Endothelial cell of umbilical vein (primary cell): ENCODE data around the gene KYAT1. TPM values are rescaled to one million over a fixed set of nuclear protein-coding genes. Genes with fewer than 3 reads are reported as not detected.

ENCODE experiments used
- BruUV-seq: library from RNA; stranded (reverse); fragments of 400-500 nt; replicated peaks from 2 replicates; lab custom pipeline; 2021; lab: Mats Ljungman, UMichigan
- CTCF ChIA-PET: fragments of 300-600, 350-600 bp; sonication (Branson Sonifier 250); formaldehyde crosslinking; loops from one replicate; lab custom pipeline; 2021; ENCODE audit warnings: antibody characterized with exemption, inconsistent platforms; lab: Charles Lee
- POLR2A ChIA-PET: fragments of 300-600, 350-600 bp; sonication (Branson Sonifier 250); formaldehyde crosslinking; loops from one replicate; lab custom pipeline; 2021; ENCODE audit warnings: antibody characterized with exemption, inconsistent platforms; lab: Charles Lee
- DNase-seq: peaks from one replicate; pipeline ENCODE4 v3.0.0-alpha.2; 2011; ENCODE audit warnings: low read depth, low spot score
- FAIRE-seq: peaks from 2 replicates; lab custom pipeline; 2011; peaks lifted over from hg19 to GRCh38; lab: Jason Lieb, UNC
- H2AFZ ChIP-seq: 2 replicates; pipeline ENCODE4 v1.6.0; 2012; ENCODE audit warnings: low read depth, low read length, control low read depth, inconsistent platforms
- H3K27ac ChIP-seq: 2 replicates; pipeline ENCODE4 v1.5.1; 2011; ENCODE audit warnings: low read depth, mild to moderate bottlenecking, control low read depth, low read length, moderate library complexity; ENCODE audit not compliant: insufficient read depth
- H3K27me3 ChIP-seq, 2 experiments: 2 replicates each; pipeline versions ENCODE4 v1.6.0 to v1.6.1; 2011; ENCODE audit warnings: low read length in 2 of 2, mixed read lengths in 1 of 2; ENCODE audit not compliant: control insufficient read depth in 2 of 2, insufficient read depth in 2 of 2
- H3K36me3 ChIP-seq, 2 experiments: 2 replicates in 1 of 2; 3 replicates in 1 of 2; pipeline ENCODE4 v1.5.1; 2011; ENCODE audit warnings: low read length in 2 of 2, mild to moderate bottlenecking in 1 of 2, moderate library complexity in 1 of 2; ENCODE audit not compliant: control insufficient read depth in 2 of 2, insufficient read depth in 2 of 2; ENCODE audit errors: extremely low read depth in 1 of 2
- H3K4me1 ChIP-seq: 3 replicates; pipeline ENCODE4 v1.5.1; 2011; ENCODE audit warnings: mild to moderate bottlenecking, low read length; ENCODE audit not compliant: control insufficient read depth, insufficient read depth; ENCODE audit errors: extremely low read depth
- H3K4me2 ChIP-seq: 2 replicates; pipeline ENCODE4 v1.6.1; 2011; ENCODE audit warnings: low read length, control low read depth, mixed read lengths; ENCODE audit not compliant: insufficient read depth
- H3K4me3 ChIP-seq, 3 experiments: fragments of 200-600 bp in 1 of 3; sonication (generic), shearing (Covaris generic) in 1 of 3; replicated peaks in 1 of 3; 2 replicates each; pipeline ENCODE4 v1.5.1; 2011 to 2016; ENCODE audit warnings: control low read depth in 3 of 3, low read length in 3 of 3, mild to moderate bottlenecking in 2 of 3, inconsistent platforms in 1 of 3, low read depth in 1 of 3, moderate library complexity in 1 of 3; ENCODE audit not compliant: insufficient read depth in 1 of 3
- H3K79me2 ChIP-seq: 2 replicates; pipeline ENCODE4 v1.6.0; 2012; ENCODE audit warnings: low read length, inconsistent platforms; ENCODE audit not compliant: control insufficient read depth, insufficient read depth
- H3K9ac ChIP-seq: replicated peaks from 2 replicates; pipeline ENCODE3; 2011; ENCODE audit warnings: low read length, control low read depth; ENCODE audit not compliant: insufficient read depth; ENCODE audit errors: extremely low read depth
- H3K9me1 ChIP-seq: replicated peaks from 3 replicates; pipeline ENCODE4 v1.6.0; 2011; ENCODE audit warnings: mild to moderate bottlenecking, low read length; ENCODE audit not compliant: control insufficient read depth, insufficient read depth; ENCODE audit errors: extremely low read depth
- H3K9me3 ChIP-seq: replicated peaks from 2 replicates; pipeline ENCODE4 v1.5.1; 2012; ENCODE audit warnings: low read length, inconsistent platforms; ENCODE audit not compliant: control insufficient read depth, insufficient read depth
- H4K20me1 ChIP-seq: replicated peaks from 2 replicates; pipeline ENCODE3; 2011; ENCODE audit warnings: mild to moderate bottlenecking, low read length; ENCODE audit not compliant: control insufficient read depth, insufficient read depth; ENCODE audit errors: extremely low read depth
- CTCF ChIP-seq, 2 donors: IDR thresholded peaks; 1 replicate in 1 of 2; 2 replicates in 1 of 2; pipeline ENCODE4 v1.5.1; 2011; ENCODE audit warnings: low read length in 2 of 2, mild to moderate bottlenecking in 2 of 2, moderate library complexity in 2 of 2, control low read depth in 1 of 2, inconsistent platforms in 1 of 2, low read depth in 1 of 2; ENCODE audit not compliant: insufficient read depth in 1 of 2; ENCODE audit errors: extremely low read depth in 1 of 2
- EZH2 ChIP-seq: IDR thresholded peaks from 2 replicates; pipeline ENCODE4 v1.6.1; 2012; ENCODE audit warnings: borderline replicate concordance, low read depth, mild to moderate bottlenecking, moderate library complexity, low read length, inconsistent platforms; ENCODE audit not compliant: severe bottlenecking
- GATA2 ChIP-seq: IDR thresholded peaks from 2 replicates; pipeline ENCODE4 v1.7.0; 2011; ENCODE audit warnings: low read depth, mild to moderate bottlenecking, moderate library complexity, mixed read lengths, low read length; ENCODE audit not compliant: insufficient read length, insufficient read depth
- JUN ChIP-seq: IDR thresholded peaks from 2 replicates; pipeline ENCODE4 v1.6.1; 2011; ENCODE audit warnings: borderline replicate concordance, low read depth; ENCODE audit not compliant: insufficient read length, insufficient read depth
- MAX ChIP-seq: IDR thresholded peaks from 2 replicates; pipeline ENCODE4 v1.6.1; 2011; ENCODE audit not compliant: insufficient read depth, insufficient read length
- POLR2A ChIP-seq: IDR thresholded peaks from 2 replicates; pipeline ENCODE4 v1.6.1; 2012; ENCODE audit warnings: low read depth, mild to moderate bottlenecking, control low read depth, low read length
- POLR2AphosphoS5 ChIP-seq: IDR thresholded peaks from 2 replicates; pipeline ENCODE4 v1.6.1; 2012; ENCODE audit warnings: low read depth, mild to moderate bottlenecking, control low read depth, low read length, moderate library complexity; ENCODE audit not compliant: insufficient read depth
- dilution Hi-C: fragments of 300-500 bp; cut with MboI; formaldehyde crosslinking; loops from one replicate; pipeline ENCODE4 v1.15.0; 2019; ENCODE audit warnings: low sequenced_read_pairs; ENCODE audit not compliant: extremely low pct_ligation_motif_present
- intact Hi-C: fragments of 100-400 bp; cut with micrococcal nuclease; formaldehyde crosslinking; loops from one replicate; pipeline ENCODE4 v1.10.0; 2022
- polyA plus RNA-seq, 4 experiments: library from polyadenylated mRNA; depleted of rRNA in 3 of 4; stranded (reverse) in 3 of 4; unstranded in 1 of 4; fragments of >200 nt; gene quantifications; 2 replicates each; pipeline versions ENCODE4 v1.2.1 to v1.2.3, GENCODE V29; 2011 to 2012; ENCODE audit warnings: missing spikeins in 1 of 4
- total RNA-seq: library from RNA; stranded (reverse); gene quantifications from 2 replicates; pipeline ENCODE4 v1.2.3, GENCODE V29; 2021

Gene KYAT1
- total and polyA plus RNA-seq, 2 donors (not counting 3 experiments of a cell fraction or from before 2014, with no cell fraction given) = 7.2 to 9.6 TPM

- Histone ChIP-seq H3K4me2 (peak overlapping the region; percentile 88), H3K27me3 (no peaks in the 10 kb centered on the region), H3K79me2 (peaks cover 68% of the 10 kb centered on the region), H3K9me1 (no peaks in the 10 kb centered on the region), H3K9ac (peak overlapping the region; percentile 84), H3K27ac (peak overlapping the region; percentile 77), H2AFZ (no peak overlapping the region), H3K9me3 (no peaks in the 10 kb centered on the region), H3K4me3 (peak overlapping the region; percentile 57 to 91 (median 82)), H3K36me3 (peaks cover 0 to 5% of the 10 kb centered on the region in 2 experiments), H4K20me1 (no peaks in the 10 kb centered on the region), H3K4me1 (peaks cover 49% of the 10 kb centered on the region)
- DNase-seq = peak; percentile 49
- FAIRE-seq = peak; percentile 76
- CTCF ChIA-PET = no interaction called here
- dilution Hi-C loops = no loop called here
- POLR2A ChIA-PET = interaction anchor here (0.5 to 0.9 kb wide), 3 partner anchors 26 to 179 kb away, joined by 3 to 4 read pairs (median 3); no protein-coding TSS in a partner anchor
- TSS peak; percentile 36 for BruUV-seq
- intact Hi-C loops = loop anchor here (1.0 to 5.0 kb wide), 4 partner anchors 20 to 64 kb away; partner anchors contain the start of genes DOLK and NUP188
- TF ChIP-seq MAX (no peak), POLR2AphosphoS5 (peak; percentile 49)
Measured at GRCh38 chr9:128882677-128883603, 1.2 kb upstream of the KYAT1 start.

GRCh38 chr9:128877852-128878251 lies 3.9 kb downstream of the KYAT1 start:
- H3K9me1 ChIP-seq = no peaks in the 10 kb centered on the region
- no peak overlapping the region for H2AFZ ChIP-seq
- H3K27me3 ChIP-seq = no peaks in the 10 kb centered on the region
- intact Hi-C loops = no loop called here
- peaks cover 8% of the 10 kb centered on the region for H3K4me1 ChIP-seq
- H3K4me3 ChIP-seq = no peak overlapping the region
- FAIRE-seq (no peak), DNase-seq (no peak)
- H3K4me2 ChIP-seq = no peak overlapping the region
- dilution Hi-C loops = no loop called here
- TF ChIP-seq EZH2 = no peak
- no peak for TF ChIP-seq CTCF (IDR thresholded peaks at IDR 0.05; ENCODE audit: extremely low read depth in 1 of 2, insufficient read depth in 1 of 2, low read depth in 1 of 2, low read length in 2 of 2)
- TF ChIP-seq GATA2 = no peak
- TF ChIP-seq POLR2AphosphoS5 = no peak
- TF ChIP-seq POLR2A = no peak
- no peak for TF ChIP-seq JUN
- no peak overlapping the region for H3K9ac ChIP-seq
- no peak overlapping the region for H3K27ac ChIP-seq
- CTCF ChIA-PET = interaction anchor here (1.0 to 4.8 kb wide), 6 partner anchors 10 to 51 kb away, joined by 3 to 28 read pairs (median 6); partner anchors contain the start of gene PHYHD1
- H3K79me2 ChIP-seq = peaks cover 35% of the 10 kb centered on the region
- H3K36me3 ChIP-seq = no peaks in the 10 kb centered on the region
- POLR2A ChIA-PET = interaction anchor here (0.6 to 1.1 kb wide), 4 partner anchors 9 to 717 kb away, joined by 3 to 6 read pairs (median 4); no protein-coding TSS in a partner anchor
- H4K20me1 ChIP-seq = no peaks in the 10 kb centered on the region
- H3K9me3 ChIP-seq = no peaks in the 10 kb centered on the region
- no TSS peak for BruUV-seq
